H9 (cell line): Measurements from ENCODE around the gene MYT1. TPM values are rescaled to one million over a fixed set of nuclear protein-coding genes. Genes with fewer than 3 reads are reported as not detected.

Experiments
- DNase-seq: peaks from one replicate; pipeline ENCODE4 v3.0.0-alpha.2; 2017
- H2AFZ ChIP-seq: one replicate; pipeline ENCODE4 v1.6.1; 2013; ENCODE audit warnings: mild to moderate bottlenecking, low read length, control low read depth, moderate library complexity
- H2AK5ac ChIP-seq: 2 replicates; pipeline ENCODE4 v1.6.1; 2013; ENCODE audit warnings: low read length, control low read depth, mixed read lengths; ENCODE audit not compliant: insufficient read length
- H2BK120ac ChIP-seq: one replicate; pipeline ENCODE4 v1.6.1; 2013; ENCODE audit warnings: low read depth, mild to moderate bottlenecking, low read length, control low read depth, inconsistent platforms; ENCODE audit not compliant: poor library complexity, severe bottlenecking
- H2BK12ac ChIP-seq: 2 replicates; pipeline ENCODE4 v1.6.1; 2013; ENCODE audit warnings: low read length, control low read depth, mixed read lengths, low read depth; ENCODE audit not compliant: insufficient read length
- H2BK15ac ChIP-seq: 2 replicates; pipeline ENCODE4 v1.6.1; 2013; ENCODE audit warnings: low read depth, low read length, control low read depth
- H2BK20ac ChIP-seq: one replicate; pipeline ENCODE4 v1.6.1; 2013; ENCODE audit warnings: low read depth, mild to moderate bottlenecking, low read length, control low read depth, inconsistent platforms; ENCODE audit not compliant: poor library complexity, severe bottlenecking
- H2BK5ac ChIP-seq: 2 replicates; pipeline ENCODE4 v1.6.1; 2013; ENCODE audit warnings: low read length, control low read depth, mixed read lengths; ENCODE audit not compliant: insufficient read length
- H3K14ac ChIP-seq: 2 replicates; pipeline ENCODE4 v1.6.1; 2013; ENCODE audit warnings: low read length, control low read depth; ENCODE audit not compliant: insufficient read depth
- H3K18ac ChIP-seq: 2 replicates; pipeline ENCODE4 v1.6.1; 2013; ENCODE audit warnings: low read depth, mild to moderate bottlenecking, mixed read lengths, low read length, control low read depth; ENCODE audit not compliant: insufficient read length
- H3K23ac ChIP-seq: 2 replicates; pipeline ENCODE4 v1.6.1; 2013; ENCODE audit warnings: low read length, control low read depth, mixed read lengths, low read depth; ENCODE audit not compliant: insufficient read length
- H3K23me2 ChIP-seq: 2 replicates; pipeline ENCODE4 v1.6.1; 2013; ENCODE audit warnings: low read depth, mild to moderate bottlenecking, mixed read lengths, low read length, control low read depth; ENCODE audit not compliant: insufficient read length, poor library complexity, severe bottlenecking
- H3K27ac ChIP-seq: 2 replicates; pipeline ENCODE4 v1.5.1; 2013; ENCODE audit warnings: low read length, control low read depth, mixed read lengths, low read depth; ENCODE audit not compliant: insufficient read length
- H3K27me3 ChIP-seq: 2 replicates; pipeline ENCODE4 v1.6.1; 2013; ENCODE audit warnings: low read length, control low read depth, inconsistent platforms; ENCODE audit not compliant: insufficient read depth
- H3K4ac ChIP-seq: 2 replicates; pipeline ENCODE4 v1.6.1; 2013; ENCODE audit warnings: low read depth, mild to moderate bottlenecking, control low read depth, inconsistent platforms, low read length, moderate library complexity
- H3K4me1 ChIP-seq: 2 replicates; pipeline ENCODE4 v1.6.1; 2013; ENCODE audit warnings: low read length, control low read depth, inconsistent platforms; ENCODE audit not compliant: insufficient read depth
- H3K4me2 ChIP-seq: 2 replicates; pipeline ENCODE4 v1.6.1; 2013; ENCODE audit warnings: low read length, control low read depth, mixed read lengths; ENCODE audit not compliant: insufficient read length, insufficient read depth
- H3K56ac ChIP-seq: 2 replicates; pipeline ENCODE4 v1.6.1; 2013; ENCODE audit warnings: low read depth, mild to moderate bottlenecking, mixed read lengths, low read length, control low read depth; ENCODE audit not compliant: insufficient read length
- H3K79me1 ChIP-seq: 2 replicates; pipeline ENCODE4 v1.6.1; 2013; ENCODE audit warnings: low read depth, mild to moderate bottlenecking, moderate library complexity, low read length, control low read depth, inconsistent platforms; ENCODE audit not compliant: insufficient read depth, poor library complexity, severe bottlenecking
- H3K79me2 ChIP-seq: 2 replicates; pipeline ENCODE4 v1.6.1; 2013; ENCODE audit warnings: low read length, control low read depth, inconsistent platforms; ENCODE audit not compliant: insufficient read depth
- H3K9ac ChIP-seq: 2 replicates; pipeline ENCODE4 v1.6.1; 2013; ENCODE audit warnings: low read length, control low read depth, mixed read lengths; ENCODE audit not compliant: insufficient read length; ENCODE audit errors: extremely low read depth
- H3K9me3 ChIP-seq: one replicate; pipeline ENCODE4 v1.6.1; 2013; ENCODE audit warnings: low read depth, low read length, inconsistent platforms; ENCODE audit not compliant: control insufficient read depth
- H3T11ph ChIP-seq: one replicate; pipeline ENCODE4 v1.6.1; 2013; ENCODE audit warnings: mild to moderate bottlenecking, low read length, control low read depth, inconsistent platforms
- H4K20me1 ChIP-seq: one replicate; pipeline ENCODE4 v1.6.1; 2013; ENCODE audit not compliant: control insufficient read depth, insufficient read length, insufficient read depth
- H4K5ac ChIP-seq: 2 replicates; pipeline ENCODE4 v1.6.1; 2013; ENCODE audit warnings: low read depth, mild to moderate bottlenecking, mixed read lengths, low read length, control low read depth; ENCODE audit not compliant: insufficient read length
- H4K8ac ChIP-seq: replicated peaks from 2 replicates; pipeline ENCODE4 v1.6.1; 2013; ENCODE audit warnings: low read length, control low read depth, mixed read lengths, low read depth; ENCODE audit not compliant: insufficient read length
- H4K91ac ChIP-seq: 2 replicates; pipeline ENCODE4 v1.6.1; 2013; ENCODE audit warnings: low read depth, mild to moderate bottlenecking, moderate library complexity, mixed read lengths, low read length, control low read depth; ENCODE audit not compliant: insufficient read length
- H3K27ac Mint-ChIP-seq, 3 experiments: 2 replicates in 2 of 3; 3 replicates in 1 of 3; pipeline ENCODE4 v1.8.0; 2020 to 2021; ENCODE audit warnings: mixed read lengths in 3 of 3, mild to moderate bottlenecking in 1 of 3, moderate library complexity in 1 of 3
- H3K27me3 Mint-ChIP-seq: 2 replicates; pipeline ENCODE4 v1.8.0; 2021; ENCODE audit warnings: low read depth, mild to moderate bottlenecking, moderate library complexity, mixed read lengths
- H3K36me3 Mint-ChIP-seq, 3 experiments: 2 replicates in 2 of 3; 3 replicates in 1 of 3; pipeline ENCODE4 v1.8.0; 2020 to 2021; ENCODE audit warnings: low read depth in 3 of 3, mixed read lengths in 3 of 3; ENCODE audit not compliant: insufficient read depth in 1 of 3
- H3K4me1 Mint-ChIP-seq, 2 experiments: 2 replicates each; pipeline ENCODE4 v1.8.0; 2020; ENCODE audit warnings: mixed read lengths in 2 of 2
- H3K4me3 Mint-ChIP-seq, 2 experiments: 2 replicates in 1 of 2; 3 replicates in 1 of 2; pipeline ENCODE4 v1.8.0; 2020 to 2021; ENCODE audit warnings: mild to moderate bottlenecking in 2 of 2, mixed read lengths in 2 of 2, moderate library complexity in 1 of 2
- H3K9me3 Mint-ChIP-seq, 2 experiments: 2 replicates in 1 of 2; 3 replicates in 1 of 2; pipeline ENCODE4 v1.8.0; 2020; ENCODE audit warnings: mild to moderate bottlenecking in 2 of 2, mixed read lengths in 2 of 2, moderate library complexity in 1 of 2
- WGBS: extraction: QIAGEN DNeasy Blood & Tissue Kit; methylation state at CpG from one replicate; pipeline ENCODE4 v1.1.7; 2013; ENCODE audit warnings: missing lambda C conversion rate, low lambda C conversion rate, mixed read lengths; ENCODE audit not compliant: insufficient read length; ENCODE audit errors: extremely low coverage; 5-methylcytosine and 5-hydroxymethylcytosine counted together
- total RNA-seq: library from RNA; stranded (reverse); gene quantifications from 2 replicates; pipeline ENCODE4 v1.2.1, GENCODE V29; 2021
- TF ChIP-seq, protein P1 (sequence below): fragments of 200-600 bp; sonication (generic); conservative IDR thresholded peaks from 3 replicates; pipeline ENCODE4 v1.8.0; 2021; ENCODE audit warnings: antibody characterized with exemption, mild to moderate bottlenecking

Gene MYT1
- total RNA-seq, 1 experiment from 2014 or later = 0.79 TPM

- H4K20me1 ChIP-seq = no peaks in the 10 kb centered on the region
- H3K9me3 Mint-ChIP-seq = peaks cover 5 to 7% of the 10 kb centered on the region in 2 experiments
- H4K5ac ChIP-seq = no peak overlapping the region
- H3K27ac Mint-ChIP-seq = peak overlapping the region in 2 of 3 experiments; percentile 76 to 89; a peak in 2 of 7 replicates
- peaks cover 42% of the 10 kb centered on the region for H3K27me3 Mint-ChIP-seq
- no peak overlapping the region for H3K14ac ChIP-seq
- no peak overlapping the region for H3K23ac ChIP-seq
- no peak overlapping the region for H3T11ph ChIP-seq
- H2BK12ac ChIP-seq = no peak overlapping the region
- H4K8ac ChIP-seq = no peak overlapping the region
- no peaks in the 10 kb centered on the region for H3K79me2 ChIP-seq
- no peak overlapping the region for H3K27ac ChIP-seq
- H3K9ac ChIP-seq = no peak overlapping the region
- no peaks in the 10 kb centered on the region for H3K79me1 ChIP-seq
- peaks cover 20 to 21% of the 10 kb centered on the region in 2 experiments for H3K4me1 Mint-ChIP-seq
- H3K4ac ChIP-seq = no peak overlapping the region
- no peak overlapping the region for H2BK15ac ChIP-seq
- H3K27me3 ChIP-seq = no peaks in the 10 kb centered on the region; the same call in 1 of the 2 replicates
- H2BK20ac ChIP-seq = no peak overlapping the region
- no peak overlapping the region for H2AFZ ChIP-seq
- DNase-seq = no peak
- no peak overlapping the region for H2AK5ac ChIP-seq
- WGBS = no CpG with 5 or more reads among the region's 8 CpGs
- no peaks in the 10 kb centered on the region for H3K23me2 ChIP-seq
- no peak overlapping the region for H3K18ac ChIP-seq
- H3K36me3 Mint-ChIP-seq = peaks cover 4 to 10% (median 5%) of the 10 kb centered on the region in 3 experiments; a peak in 4 of 7 replicates
- H4K91ac ChIP-seq = no peak overlapping the region
- H3K9me3 ChIP-seq = no peaks in the 10 kb centered on the region
- peak overlapping the region; percentile 35 to 71 for H3K4me3 Mint-ChIP-seq
- no peaks in the 10 kb centered on the region for H3K4me1 ChIP-seq
- TF ChIP-seq, protein P1, sequence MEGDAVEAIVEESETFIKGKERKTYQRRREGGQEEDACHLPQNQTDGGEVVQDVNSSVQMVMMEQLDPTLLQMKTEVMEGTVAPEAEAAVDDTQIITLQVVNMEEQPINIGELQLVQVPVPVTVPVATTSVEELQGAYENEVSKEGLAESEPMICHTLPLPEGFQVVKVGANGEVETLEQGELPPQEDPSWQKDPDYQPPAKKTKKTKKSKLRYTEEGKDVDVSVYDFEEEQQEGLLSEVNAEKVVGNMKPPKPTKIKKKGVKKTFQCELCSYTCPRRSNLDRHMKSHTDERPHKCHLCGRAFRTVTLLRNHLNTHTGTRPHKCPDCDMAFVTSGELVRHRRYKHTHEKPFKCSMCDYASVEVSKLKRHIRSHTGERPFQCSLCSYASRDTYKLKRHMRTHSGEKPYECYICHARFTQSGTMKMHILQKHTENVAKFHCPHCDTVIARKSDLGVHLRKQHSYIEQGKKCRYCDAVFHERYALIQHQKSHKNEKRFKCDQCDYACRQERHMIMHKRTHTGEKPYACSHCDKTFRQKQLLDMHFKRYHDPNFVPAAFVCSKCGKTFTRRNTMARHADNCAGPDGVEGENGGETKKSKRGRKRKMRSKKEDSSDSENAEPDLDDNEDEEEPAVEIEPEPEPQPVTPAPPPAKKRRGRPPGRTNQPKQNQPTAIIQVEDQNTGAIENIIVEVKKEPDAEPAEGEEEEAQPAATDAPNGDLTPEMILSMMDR = no peak
- peak overlapping the region; percentile 38 for H3K4me2 ChIP-seq
- no peak overlapping the region for H3K56ac ChIP-seq
- no peak overlapping the region for H2BK120ac ChIP-seq
- H2BK5ac ChIP-seq = no peak overlapping the region
Measured at GRCh38 chr20:64177384-64177783, 13.1 kb downstream of the MYT1 start.
